HepG2 (cell line): ENCODE measurements around the gene NREP. TPM values are rescaled to one million over a fixed set of nuclear protein-coding genes. Genes with fewer than 3 reads are reported as not detected.

Experiments used
- ATRX ChIP-seq: sonication (generic); formaldehyde crosslinking; IDR thresholded peaks from 2 replicates; pipeline ENCODE4 v1.4.0; 2020; ENCODE audit warnings: missing genetic modification reagents, borderline replicate concordance
- CHD4 ChIP-seq: fragments of 200-600 bp; sonication (generic); IDR thresholded peaks from 2 replicates; pipeline ENCODE4 v1.7.0; 2017; ENCODE audit warnings: mild to moderate bottlenecking, low read length, borderline replicate concordance
- MAFG ChIP-seq: sonication (generic); formaldehyde crosslinking; IDR thresholded peaks from 2 replicates; pipeline ENCODE4 v1.5.1; 2020; ENCODE audit warnings: mild to moderate bottlenecking, missing genetic modification reagents
- PAF1 ChIP-seq: IDR thresholded peaks from 2 replicates; pipeline ENCODE4 v1.6.1; 2016; ENCODE audit warnings: missing genetic modification reagents, missing compliant biosample characterization
- PRDM4 ChIP-seq: sonication (generic); formaldehyde crosslinking; IDR thresholded peaks from 2 replicates; pipeline ENCODE4 v1.9.0; 2021; ENCODE audit warnings: missing genetic modification reagents, borderline replicate concordance
- RAD21 ChIP-seq: fragments of 450-650 bp; formaldehyde crosslinking; IDR thresholded peaks from 2 replicates; pipeline ENCODE4 v1.5.0; 2020; ENCODE audit warnings: mild to moderate bottlenecking
- RXRB ChIP-seq: IDR thresholded peaks from 2 replicates; pipeline ENCODE4 v1.6.1; 2016; ENCODE audit warnings: borderline replicate concordance, missing genetic modification reagents, missing compliant biosample characterization
- SRSF4 ChIP-seq: fragments of 200-400 bp; formaldehyde crosslinking; IDR thresholded peaks from one replicate; pipeline ENCODE4 v1.6.1; 2018; ENCODE audit warnings: mild to moderate bottlenecking, low read depth, low read length, moderate library complexity; ENCODE audit not compliant: poor library complexity, severe bottlenecking
- TEF ChIP-seq: sonication (generic); formaldehyde crosslinking; IDR thresholded peaks from 2 replicates; pipeline ENCODE4 v1.5.0; 2020; ENCODE audit warnings: missing genetic modification reagents
- TOPORS ChIP-seq: sonication (generic); formaldehyde crosslinking; IDR thresholded peaks from 2 replicates; pipeline ENCODE4 v1.8.0; 2023; ENCODE audit warnings: mild to moderate bottlenecking, missing genetic modification reagents
- ZNF136 ChIP-seq: sonication (generic); formaldehyde crosslinking; IDR thresholded peaks from 2 replicates; pipeline ENCODE4 v1.8.1; 2022; ENCODE audit warnings: low read depth, mild to moderate bottlenecking, moderate library complexity, missing genetic modification reagents
- ZNF143 ChIP-seq: sonication (generic); formaldehyde crosslinking; IDR thresholded peaks from 2 replicates; pipeline ENCODE4 v1.4.0; 2020; ENCODE audit warnings: missing genetic modification reagents
- ZNF468 ChIP-seq: sonication (generic); formaldehyde crosslinking; IDR thresholded peaks from 2 replicates; pipeline ENCODE4 v1.8.0; 2022; ENCODE audit warnings: mild to moderate bottlenecking, moderate library complexity, missing genetic modification reagents
- ZNF549 ChIP-seq: sonication (generic); formaldehyde crosslinking; IDR thresholded peaks from 2 replicates; pipeline ENCODE4 v1.5.0; 2020; ENCODE audit warnings: missing genetic modification reagents
- ZNF550 ChIP-seq: sonication (generic); formaldehyde crosslinking; IDR thresholded peaks from 2 replicates; pipeline ENCODE4 v1.4.0; 2020; ENCODE audit warnings: mild to moderate bottlenecking, missing genetic modification reagents, borderline replicate concordance
- ZNF580 ChIP-seq: IDR thresholded peaks from 2 replicates; pipeline ENCODE4 v1.6.1; 2016; ENCODE audit warnings: low read depth, borderline replicate concordance
- polyA plus RNA-seq, 8 experiments: library from polyadenylated mRNA; depleted of rRNA in 3 of 8; stranded (reverse) in 7 of 8; unstranded in 1 of 8; fragments of >200 nt; fragmentation: Illumina TruSeq in 4 of 8; extraction: Trizol in 4 of 8; gene quantifications; 2 replicates each; pipeline versions ENCODE4 v1.2.1 to v1.2.3, GENCODE V29; 2011 to 2016; ENCODE audit warnings: low read depth in 4 of 8, missing spikeins in 1 of 8, mixed read lengths in 1 of 8; ENCODE audit not compliant: insufficient read depth in 1 of 8
- total RNA-seq, 5 experiments: library from RNA; depleted of rRNA; stranded (reverse); fragments of >200 nt; fragmentation: Illumina TruSeq; extraction: Trizol; gene quantifications; 2 replicates each; pipeline ENCODE4 v1.2.3, GENCODE V29; 2016; ENCODE audit warnings: low read depth in 1 of 5
- TF ChIP-seq, protein P1 (sequence below): sonication (generic); formaldehyde crosslinking; IDR thresholded peaks from 2 replicates; pipeline ENCODE4 v1.8.0; 2022; ENCODE audit warnings: mild to moderate bottlenecking, missing genetic modification reagents, moderate library complexity
- TF ChIP-seq, protein P2 (sequence below): sonication (generic); formaldehyde crosslinking; IDR thresholded peaks from 2 replicates; pipeline ENCODE4 v1.4.0; 2020; ENCODE audit warnings: mild to moderate bottlenecking, missing genetic modification reagents
- TF ChIP-seq, protein P3 (sequence below): sonication (generic); formaldehyde crosslinking; IDR thresholded peaks from 2 replicates; pipeline ENCODE4 v1.4.0; 2020; ENCODE audit warnings: missing genetic modification reagents

Gene NREP
- total and polyA plus RNA-seq, 2 of the 13 experiments (the other 11 are each of a cell fraction or from before 2014, with no cell fraction given) = 40.5 to 102 TPM

DNA sequence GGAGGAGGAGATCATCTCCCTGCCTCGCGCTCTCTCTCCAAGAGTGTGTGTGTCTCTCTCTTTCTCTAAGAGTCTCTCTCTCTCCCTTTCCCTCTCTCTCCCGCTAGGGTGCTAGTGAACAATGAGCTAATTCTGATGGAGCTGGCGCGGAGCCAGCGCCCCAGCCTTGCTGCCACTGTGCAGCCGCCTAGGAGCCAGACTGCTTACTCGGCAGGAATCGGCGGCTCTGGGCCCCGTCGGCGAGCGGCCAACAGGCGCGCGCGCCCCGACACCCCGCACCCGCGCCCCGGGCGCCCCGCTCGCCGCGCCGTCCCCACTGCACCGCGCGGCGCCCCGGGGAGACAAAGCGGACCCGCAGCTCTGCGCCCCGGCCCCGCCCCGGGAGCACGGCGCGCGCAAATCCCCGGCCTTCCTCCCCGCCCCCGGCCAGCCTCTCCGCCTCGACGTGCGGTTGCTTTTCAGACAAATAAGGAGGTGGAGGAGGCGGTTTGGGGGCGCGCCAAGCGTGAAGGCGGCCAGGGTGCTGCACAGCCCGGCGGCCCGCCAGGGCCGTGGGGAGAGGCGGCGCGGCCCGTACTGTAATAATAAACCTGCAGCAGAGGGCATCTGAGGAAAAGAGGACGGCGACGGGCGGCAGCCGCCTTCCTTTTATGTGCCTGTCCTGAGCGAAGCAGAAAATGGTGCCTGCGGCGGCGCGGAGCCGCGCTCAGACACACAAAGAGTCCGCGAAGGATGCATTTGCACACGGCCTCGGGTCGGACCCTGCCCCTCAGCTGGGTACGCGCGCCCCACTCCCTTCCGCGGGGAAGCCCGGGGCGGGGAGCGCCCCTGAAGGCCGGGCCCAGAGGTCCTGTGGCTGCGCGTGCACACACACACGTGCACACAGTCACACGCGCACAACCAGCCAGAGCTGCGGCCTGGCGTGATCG lies 625 bp upstream of the NREP start (continued):
- 0 out of 2 replicates have a peak, but pooled peaks have one; percentile 67 for TF ChIP-seq ZNF468 (CRISPR knock-in tag)
- TF ChIP-seq ATRX (CRISPR knock-in tag) = no peak
- no peak; the same call in 1 of the 2 replicates for TF ChIP-seq ZNF580 (CRISPR knock-in tag)
- 0 out of 2 replicates have a peak, but pooled peaks have one; percentile 54 for TF ChIP-seq MAFG (CRISPR knock-in tag)
- no peak for TF ChIP-seq RXRB (CRISPR knock-in tag)
- TF ChIP-seq CHD4 = peak; percentile 56; the same call in 1 of the 2 replicates
- no peak for TF ChIP-seq ZNF143 (CRISPR knock-in tag)
- no peak for TF ChIP-seq ZNF549 (CRISPR knock-in tag)
- TF ChIP-seq, protein P1, sequence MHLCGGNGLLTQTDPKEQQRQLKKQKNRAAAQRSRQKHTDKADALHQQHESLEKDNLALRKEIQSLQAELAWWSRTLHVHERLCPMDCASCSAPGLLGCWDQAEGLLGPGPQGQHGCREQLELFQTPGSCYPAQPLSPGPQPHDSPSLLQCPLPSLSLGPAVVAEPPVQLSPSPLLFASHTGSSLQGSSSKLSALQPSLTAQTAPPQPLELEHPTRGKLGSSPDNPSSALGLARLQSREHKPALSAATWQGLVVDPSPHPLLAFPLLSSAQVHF = peak; percentile 71; the same call in 1 of the 2 replicates
- TF ChIP-seq TOPORS (CRISPR knock-in tag) = no peak
- no peak for TF ChIP-seq ZNF550 (CRISPR knock-in tag)
- TF ChIP-seq TEF (CRISPR knock-in tag) = no peak
- no peak for TF ChIP-seq PRDM4
- no peak for TF ChIP-seq PAF1 (CRISPR knock-in tag)
- TF ChIP-seq, protein P2, sequence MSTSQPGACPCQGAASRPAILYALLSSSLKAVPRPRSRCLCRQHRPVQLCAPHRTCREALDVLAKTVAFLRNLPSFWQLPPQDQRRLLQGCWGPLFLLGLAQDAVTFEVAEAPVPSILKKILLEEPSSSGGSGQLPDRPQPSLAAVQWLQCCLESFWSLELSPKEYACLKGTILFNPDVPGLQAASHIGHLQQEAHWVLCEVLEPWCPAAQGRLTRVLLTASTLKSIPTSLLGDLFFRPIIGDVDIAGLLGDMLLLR (CRISPR knock-in tag) = peak; percentile 67
- peak; percentile 91 for TF ChIP-seq ZNF136
- TF ChIP-seq, protein P3, sequence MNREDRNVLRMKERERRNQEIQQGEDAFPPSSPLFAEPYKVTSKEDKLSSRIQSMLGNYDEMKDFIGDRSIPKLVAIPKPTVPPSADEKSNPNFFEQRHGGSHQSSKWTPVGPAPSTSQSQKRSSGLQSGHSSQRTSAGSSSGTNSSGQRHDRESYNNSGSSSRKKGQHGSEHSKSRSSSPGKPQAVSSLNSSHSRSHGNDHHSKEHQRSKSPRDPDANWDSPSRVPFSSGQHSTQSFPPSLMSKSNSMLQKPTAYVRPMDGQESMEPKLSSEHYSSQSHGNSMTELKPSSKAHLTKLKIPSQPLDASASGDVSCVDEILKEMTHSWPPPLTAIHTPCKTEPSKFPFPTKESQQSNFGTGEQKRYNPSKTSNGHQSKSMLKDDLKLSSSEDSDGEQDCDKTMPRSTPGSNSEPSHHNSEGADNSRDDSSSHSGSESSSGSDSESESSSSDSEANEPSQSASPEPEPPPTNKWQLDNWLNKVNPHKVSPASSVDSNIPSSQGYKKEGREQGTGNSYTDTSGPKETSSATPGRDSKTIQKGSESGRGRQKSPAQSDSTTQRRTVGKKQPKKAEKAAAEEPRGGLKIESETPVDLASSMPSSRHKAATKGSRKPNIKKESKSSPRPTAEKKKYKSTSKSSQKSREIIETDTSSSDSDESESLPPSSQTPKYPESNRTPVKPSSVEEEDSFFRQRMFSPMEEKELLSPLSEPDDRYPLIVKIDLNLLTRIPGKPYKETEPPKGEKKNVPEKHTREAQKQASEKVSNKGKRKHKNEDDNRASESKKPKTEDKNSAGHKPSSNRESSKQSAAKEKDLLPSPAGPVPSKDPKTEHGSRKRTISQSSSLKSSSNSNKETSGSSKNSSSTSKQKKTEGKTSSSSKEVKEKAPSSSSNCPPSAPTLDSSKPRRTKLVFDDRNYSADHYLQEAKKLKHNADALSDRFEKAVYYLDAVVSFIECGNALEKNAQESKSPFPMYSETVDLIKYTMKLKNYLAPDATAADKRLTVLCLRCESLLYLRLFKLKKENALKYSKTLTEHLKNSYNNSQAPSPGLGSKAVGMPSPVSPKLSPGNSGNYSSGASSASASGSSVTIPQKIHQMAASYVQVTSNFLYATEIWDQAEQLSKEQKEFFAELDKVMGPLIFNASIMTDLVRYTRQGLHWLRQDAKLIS (CRISPR knock-in tag) = no peak
- TF ChIP-seq RAD21 (CRISPR knock-in tag) = peak; percentile 43
- no peak for TF ChIP-seq SRSF4
